ENCODE results near the gene MTFR1L.
"Not testable (repeated sequence)": the region's sequence is repeated elsewhere in the genome, so short reads cannot be mapped to it uniquely, and the experiment has no call there.

MTFR1L gene

DNA sequence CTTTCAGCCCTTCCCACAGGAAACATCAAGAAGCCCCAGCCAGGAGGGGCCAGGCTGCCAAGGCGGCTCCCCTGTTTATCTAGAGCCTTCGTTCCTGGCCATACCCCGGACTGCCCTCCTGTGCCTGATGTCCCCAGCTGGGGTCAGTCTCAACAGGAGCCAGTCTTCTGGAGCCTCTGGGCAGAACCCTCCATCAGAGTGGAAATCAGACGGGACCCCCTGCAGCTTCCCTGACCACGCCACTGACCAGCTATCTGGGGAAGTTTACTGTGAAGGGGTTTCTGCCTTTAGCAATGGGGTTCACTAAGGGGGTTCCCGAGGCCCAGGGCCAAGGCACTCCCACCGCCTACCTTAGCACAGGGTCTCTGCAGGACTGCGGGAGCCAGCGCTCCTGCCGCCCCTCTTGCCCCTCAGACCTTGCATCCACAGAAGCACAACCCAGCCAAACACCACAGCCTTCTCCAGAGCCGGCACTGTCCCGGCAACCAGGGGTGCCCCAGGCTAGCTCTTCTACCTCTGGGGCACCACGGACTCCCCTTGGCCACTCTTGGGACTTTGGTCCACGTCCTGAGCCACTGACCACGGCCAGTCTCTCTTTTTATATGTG lies 3.5 kb upstream of the MTFR1L start:
- in situ Hi-C loops (cut with MboI; ENCODE audit: low pct_unique_long_range_greater_than_20kb, low sequenced_read_pairs): no loop called here
- no peak for DNase-seq

- no peak for DNase-seq
- in situ Hi-C loops (cut with MboI; ENCODE audit: low pct_unique_long_range_greater_than_20kb, low sequenced_read_pairs): no loop called here
These were observed 1.8 kb upstream of the MTFR1L start for GRCh38 chr1:25817840-25818501.

- DNase-seq: no peak
- in situ Hi-C loops (cut with MboI; ENCODE audit: low pct_unique_long_range_greater_than_20kb, low sequenced_read_pairs): no loop called here
These were observed 1.2 kb upstream of the MTFR1L start for GRCh38 chr1:25818569-25818968.

DNA sequence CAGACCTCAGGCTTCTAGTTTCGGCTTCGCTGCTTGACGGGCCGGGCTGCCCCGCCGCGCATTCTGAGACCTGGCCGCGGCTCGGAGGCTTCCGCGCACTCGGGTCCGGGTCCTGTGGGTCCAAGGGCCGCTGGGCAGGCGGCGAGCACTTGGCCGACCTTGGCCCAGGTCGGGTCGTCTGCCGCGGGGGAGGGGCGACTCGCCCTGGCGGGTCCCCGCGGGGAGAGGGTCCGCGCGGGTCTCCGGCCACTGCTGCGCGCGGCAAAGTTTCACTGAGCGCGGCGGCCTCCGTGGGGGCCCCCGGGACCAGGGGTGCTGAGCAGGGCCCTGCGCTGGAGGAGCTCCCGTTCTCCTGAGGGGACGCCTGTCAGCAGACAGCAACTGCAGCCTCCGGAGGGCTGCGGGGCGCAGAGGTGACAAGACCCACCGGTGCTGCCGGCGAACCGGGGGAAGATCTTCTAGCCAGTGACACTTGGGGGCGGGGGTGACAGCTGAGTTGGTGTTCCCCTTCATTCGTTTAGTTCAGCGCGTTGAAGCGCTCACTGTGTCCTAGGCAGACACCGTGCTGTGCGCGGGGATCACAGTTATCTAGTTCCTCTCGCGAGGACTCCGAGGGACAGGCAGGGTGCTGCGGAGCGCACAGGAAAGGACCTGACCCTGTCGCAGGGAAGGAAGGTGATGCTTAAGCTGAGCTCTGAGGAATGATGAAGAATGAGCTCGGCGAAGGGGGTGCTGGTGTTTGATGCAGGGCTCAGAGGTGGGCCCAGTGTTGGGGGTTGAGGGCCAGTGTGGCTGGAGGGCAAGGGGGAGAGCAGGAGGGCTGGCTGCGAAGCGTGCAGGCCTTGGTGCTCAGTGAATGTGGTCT lies 725 bp downstream of the MTFR1L start:
- in situ Hi-C loops (cut with MboI; ENCODE audit: low pct_unique_long_range_greater_than_20kb, low sequenced_read_pairs): no loop called here
- DNase-seq: peak; percentile 77

DNA sequence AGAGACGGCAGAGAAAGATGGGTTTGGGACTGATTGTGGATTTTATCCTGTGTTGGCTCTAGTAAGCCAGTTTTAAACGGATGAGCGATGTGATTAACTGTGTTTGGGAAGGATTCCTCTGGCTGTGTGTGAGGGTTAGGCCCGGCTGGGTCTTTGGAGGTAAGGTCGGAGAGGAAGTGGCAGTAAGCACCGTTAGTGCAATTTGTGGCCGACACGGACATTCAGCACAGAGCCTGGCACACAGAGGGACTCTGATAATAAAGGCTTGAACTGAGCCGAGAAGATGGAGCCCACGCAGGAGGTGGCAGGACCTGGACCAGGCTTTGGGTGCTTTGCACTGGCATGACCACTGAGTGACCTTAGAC lies 1.3 kb downstream of the MTFR1L start:
- in situ Hi-C loops (cut with MboI; ENCODE audit: low pct_unique_long_range_greater_than_20kb, low sequenced_read_pairs): no loop called here
- no peak for DNase-seq

DNA sequence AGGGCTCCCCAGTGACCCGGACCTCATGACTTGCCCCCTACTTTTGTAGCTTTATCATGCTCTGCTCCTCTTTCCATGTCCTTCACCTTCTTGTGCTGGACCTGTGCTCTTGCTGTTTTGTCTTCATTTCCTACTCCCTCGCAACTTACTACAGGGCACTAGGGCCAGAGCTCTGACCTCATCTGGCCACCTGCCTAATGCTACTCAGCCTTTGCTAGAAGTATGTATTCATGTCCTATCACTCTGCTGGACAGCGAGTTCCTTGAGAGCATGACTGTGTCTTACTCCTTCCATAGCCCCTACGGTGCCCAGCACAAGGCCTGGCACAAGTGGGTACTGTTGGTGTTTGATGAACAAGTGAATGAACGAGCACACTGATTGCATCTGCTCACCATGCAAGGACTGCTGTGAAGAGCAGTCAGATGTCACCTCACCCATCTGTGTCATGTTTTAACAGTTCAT lies 1.9 kb downstream of the MTFR1L start:
- in situ Hi-C loops (cut with MboI; ENCODE audit: low pct_unique_long_range_greater_than_20kb, low sequenced_read_pairs): no loop called here
- no peak for DNase-seq

DNA sequence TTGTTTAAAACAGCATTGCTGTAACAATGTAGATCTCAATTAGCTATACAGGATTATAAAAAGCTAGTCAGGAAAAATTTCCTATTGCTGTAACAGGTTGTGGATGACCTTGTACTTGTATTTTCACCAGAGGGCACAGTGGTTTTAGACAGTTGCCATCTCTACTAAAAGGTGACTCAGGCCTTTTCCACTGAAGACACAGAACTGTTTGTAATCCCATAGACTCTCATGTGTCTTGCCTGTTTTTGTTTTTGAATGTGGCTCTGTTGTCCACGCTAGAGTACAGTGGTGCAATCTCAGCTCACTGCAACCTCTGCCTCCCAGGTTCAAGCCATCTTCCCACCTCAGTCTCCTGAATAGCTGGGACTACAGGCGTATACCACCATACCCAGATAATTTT lies 5.9 kb downstream of the MTFR1L start:
- in situ Hi-C loops (cut with MboI; ENCODE audit: low pct_unique_long_range_greater_than_20kb, low sequenced_read_pairs): no loop called here
- DNase-seq: no peak

DNA sequence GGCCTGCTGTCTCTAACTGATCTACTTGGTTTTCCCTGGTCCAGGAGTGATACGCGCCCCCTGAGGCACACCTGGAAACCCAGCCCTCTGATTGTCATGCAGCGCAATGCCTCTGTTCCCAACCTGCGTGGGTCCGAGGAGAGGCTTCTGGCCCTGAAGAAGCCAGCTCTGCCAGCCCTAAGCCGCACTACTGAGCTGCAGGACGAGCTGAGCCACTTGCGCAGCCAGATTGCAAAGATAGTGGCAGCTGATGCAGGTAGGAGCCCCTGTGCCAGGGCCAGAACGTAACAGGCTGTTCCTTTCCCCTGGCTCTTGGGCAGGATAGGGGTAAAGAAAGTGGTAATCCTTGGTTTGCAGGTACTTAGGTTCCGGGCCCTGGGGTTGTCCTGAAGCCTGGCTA lies 6.8 kb downstream of the MTFR1L start:
- in situ Hi-C loops (cut with MboI; ENCODE audit: low pct_unique_long_range_greater_than_20kb, low sequenced_read_pairs): no loop called here
- DNase-seq: no peak

- DNase-seq: no peak
- in situ Hi-C loops (cut with MboI; ENCODE audit: low pct_unique_long_range_greater_than_20kb, low sequenced_read_pairs): no loop called here
These were observed 8.7 kb downstream of the MTFR1L start for GRCh38 chr1:25828491-25828890.

GRCh38 chr1:25829046-25829445 lies 9.3 kb downstream of the MTFR1L start:
- no peak for DNase-seq
- in situ Hi-C loops (cut with MboI; ENCODE audit: low pct_unique_long_range_greater_than_20kb, low sequenced_read_pairs): no loop called here

- in situ Hi-C loops (cut with MboI; ENCODE audit: low pct_unique_long_range_greater_than_20kb, low sequenced_read_pairs): no loop called here
- DNase-seq: peak; percentile 88
These were observed 11.9 kb downstream of the MTFR1L start for GRCh38 chr1:25831569-25832196.

- in situ Hi-C loops (cut with MboI; ENCODE audit: low pct_unique_long_range_greater_than_20kb, low sequenced_read_pairs): no loop called here
These were observed 12.7 kb downstream of the MTFR1L start for GRCh38 chr1:25832336-25833037.

DNA sequence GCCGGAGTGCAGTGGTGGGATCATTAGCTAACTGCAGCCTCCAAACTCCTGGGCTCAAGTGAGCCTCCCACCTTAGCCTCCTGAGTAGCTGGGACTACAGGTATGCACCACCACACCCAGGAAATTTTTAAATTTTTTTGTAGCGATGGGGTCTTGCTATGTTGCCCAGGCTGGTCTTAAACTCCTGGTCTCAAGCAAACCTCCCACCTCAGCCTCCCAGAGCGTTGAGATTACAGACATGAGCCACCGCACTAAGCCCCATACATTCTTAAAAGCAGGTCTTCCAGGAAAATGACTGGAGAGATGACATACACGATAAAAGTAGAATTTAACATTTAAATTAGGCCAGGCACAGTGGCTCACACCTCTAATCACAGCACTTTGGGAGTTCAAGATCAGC lies 13.4 kb downstream of the MTFR1L start:
- no peak for DNase-seq
- in situ Hi-C loops (cut with MboI; ENCODE audit: low pct_unique_long_range_greater_than_20kb, low sequenced_read_pairs): no loop called here

More at GRCh38 chr1:25832336-25833037, 12.7 kb downstream of the MTFR1L start:
- no peak for DNase-seq

- in situ Hi-C loops (cut with MboI; ENCODE audit: low pct_unique_long_range_greater_than_20kb, low sequenced_read_pairs): no loop called here
- no peak for DNase-seq
These were observed 15.1 kb downstream of the MTFR1L start for GRCh38 chr1:25834894-25835293.

DNA sequence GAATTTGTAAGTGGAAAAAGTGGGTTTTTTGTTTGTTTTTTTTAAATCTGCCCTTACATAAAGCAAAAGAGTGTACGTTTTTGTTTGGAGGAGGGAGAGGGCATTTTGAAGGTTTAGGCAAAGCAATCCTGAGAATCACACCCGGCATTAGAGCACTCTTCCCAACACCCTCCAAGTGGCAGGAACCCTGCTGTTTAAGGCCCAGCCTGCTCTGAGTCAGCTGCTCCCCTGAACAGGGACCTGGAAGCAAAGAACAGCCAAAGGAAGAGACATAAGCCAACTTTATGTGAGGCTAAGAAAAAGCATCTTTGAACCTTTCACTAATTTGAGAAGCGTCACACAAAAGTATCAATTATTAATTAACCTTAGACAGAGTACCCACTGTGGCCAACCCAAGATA lies 16.9 kb downstream of the MTFR1L start:
- in situ Hi-C loops (cut with MboI; ENCODE audit: low pct_unique_long_range_greater_than_20kb, low sequenced_read_pairs): no loop called here
- DNase-seq: no peak

GRCh38 chr1:25837262-25837875 lies 17.6 kb downstream of the MTFR1L start:
- in situ Hi-C loops (cut with MboI; ENCODE audit: low pct_unique_long_range_greater_than_20kb, low sequenced_read_pairs): no loop called here
- DNase-seq: no peak

GRCh38 chr1:25839808-25840207 lies 20.1 kb downstream of the MTFR1L start:
- in situ Hi-C loops (cut with MboI; ENCODE audit: low pct_unique_long_range_greater_than_20kb, low sequenced_read_pairs); DNase-seq: not testable (repeated sequence)

DNA sequence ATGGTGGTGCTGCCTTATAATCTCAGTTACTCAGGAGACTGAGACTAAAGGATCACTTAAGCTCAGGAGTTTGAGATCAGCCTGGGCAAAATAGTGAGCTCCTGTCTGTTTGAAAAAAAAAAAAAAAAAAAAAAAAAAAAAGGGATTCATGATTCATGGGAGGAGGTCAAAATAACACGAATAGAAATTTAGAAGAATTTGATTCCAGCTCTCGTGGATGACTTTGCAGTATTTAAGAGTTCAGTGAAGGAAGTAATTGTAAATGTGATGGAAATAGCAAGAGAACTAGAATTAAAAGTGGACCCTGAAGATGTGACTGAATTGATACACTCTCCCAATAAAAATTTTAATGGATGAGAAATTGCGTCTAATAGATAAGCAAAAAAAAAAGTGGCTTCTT lies 23.7 kb downstream of the MTFR1L start:
- in situ Hi-C loops (cut with MboI; ENCODE audit: low pct_unique_long_range_greater_than_20kb, low sequenced_read_pairs): no loop called here
- DNase-seq: no peak

Measured in KBM-7 (cell line).